Activated CD8-positive, alpha-beta T cell treated with anti-CD3 and anti-CD28 coated beads for 36 hours (primary cell): ENCODE results near the gene KDSR. TPM values are rescaled to one million over a fixed set of nuclear protein-coding genes. Genes with fewer than 3 reads are reported as not detected.
A peak's percentile ranks its signal among the peaks of the same experiment; 100 is the strongest.

Source experiments
- ATAC-seq: fragments of 200-7000 bp; cut with Tn5 transposase; one replicate; pipeline ENCODE4 v1.10.0; 2021; ENCODE audit warnings: mild to moderate bottlenecking, moderate library complexity
- CTCF ChIA-PET: fragments of 350-600 bp; sonication (Branson Sonifier 250); formaldehyde crosslinking; loops from one replicate; lab custom pipeline; 2021; ENCODE audit warnings: antibody characterized with exemption; lab: Charles Lee
- POLR2A ChIA-PET: fragments of 350-600 bp; sonication (Branson Sonifier 250); formaldehyde crosslinking; loops from one replicate; lab custom pipeline; 2021; ENCODE audit warnings: antibody characterized with exemption; lab: Charles Lee
- DNase-seq: peaks from one replicate; pipeline ENCODE4 v3.0.0-alpha.2; 2020
- H3K27ac Mint-ChIP-seq: one replicate; pipeline ENCODE4 v1.8.0; 2021; ENCODE audit warnings: mild to moderate bottlenecking, mixed read lengths
- H3K27me3 Mint-ChIP-seq: one replicate; pipeline ENCODE4 v1.8.0; 2021; ENCODE audit warnings: mixed read lengths
- H3K36me3 Mint-ChIP-seq: one replicate; pipeline ENCODE4 v1.8.0; 2021; ENCODE audit warnings: low read depth, mixed read lengths
- H3K4me1 Mint-ChIP-seq: one replicate; pipeline ENCODE4 v1.8.0; 2021; ENCODE audit warnings: low read depth, mixed read lengths
- H3K4me3 Mint-ChIP-seq: one replicate; pipeline ENCODE4 v1.8.0; 2021; ENCODE audit warnings: mild to moderate bottlenecking, moderate library complexity, mixed read lengths
- H3K9me3 Mint-ChIP-seq: one replicate; pipeline ENCODE4 v1.8.0; 2021; ENCODE audit warnings: mixed read lengths
- CTCF ChIP-seq: fragments of 200-600 bp; IDR thresholded peaks from one replicate; pipeline ENCODE4 v1.8.0; 2022; ENCODE audit warnings: antibody characterized with exemption, mild to moderate bottlenecking
- intact Hi-C: fragments of 100-400 bp; cut with micrococcal nuclease; formaldehyde crosslinking; loops from one replicate; pipeline ENCODE4 v1.10.0; 2022
- total RNA-seq, 2 experiments: library from RNA; stranded (reverse); gene quantifications; one replicate each; pipeline ENCODE4 v1.2.3, GENCODE V29; 2021

The KDSR gene
- total RNA-seq, 2 experiments from 2014 or later: 53.4 TPM

- ChIA-PET CTCF (interaction anchor here (0.7 to 3.8 kb wide), 33 partner anchors 9 to 300 kb away, joined by 3 to 71 read pairs (median 7); no protein-coding TSS in a partner anchor), POLR2A (interaction anchor here (0.9 to 4.0 kb wide), 15 partner anchors 15 to 296 kb away, joined by 3 to 68 read pairs (median 12); no protein-coding TSS in a partner anchor)
- ATAC-seq: no peak
- intact Hi-C loops: loop anchor here (2.0 to 5.0 kb wide), 3 partner anchors 16 to 186 kb away; no protein-coding TSS in a partner anchor
- H3K36me3 Mint-ChIP-seq: peaks cover 71% of the 10 kb centered on the region
- no peaks in the 10 kb centered on the region for H3K9me3 Mint-ChIP-seq
- H3K27ac Mint-ChIP-seq: peak overlapping the region; percentile 95
- peaks cover 42% of the 10 kb centered on the region for H3K4me1 Mint-ChIP-seq
- H3K4me3 Mint-ChIP-seq: peak overlapping the region; percentile 88
- no peak for TF ChIP-seq CTCF
- H3K27me3 Mint-ChIP-seq: no peaks in the 10 kb centered on the region
- DNase-seq: no peak
Observed at GRCh38 chr18:63316612-63317555, 50.1 kb downstream of the KDSR start.

GRCh38 chr18:63315876-63316275, 51.1 kb downstream of the KDSR start:
- Mint-ChIP-seq H3K36me3 (peaks cover 79% of the 10 kb centered on the region), H3K4me3 (peak overlapping the region; percentile 88), H3K27me3 (no peaks in the 10 kb centered on the region), H3K9me3 (no peaks in the 10 kb centered on the region), H3K4me1 (peaks cover 46% of the 10 kb centered on the region), H3K27ac (peak overlapping the region; percentile 95)
- ATAC-seq (no peak), DNase-seq (no peak)
- no peak for TF ChIP-seq CTCF
- POLR2A ChIA-PET: interaction anchor here (1.0 to 1.9 kb wide), 5 partner anchors 9 to 184 kb away, joined by 3 to 6 read pairs (median 3); no protein-coding TSS in a partner anchor
- intact Hi-C loops: loop anchor here (2.0 to 5.0 kb wide), 4 partner anchors 15 to 185 kb away; no protein-coding TSS in a partner anchor
- CTCF ChIA-PET: interaction anchor here (0.5 to 1.9 kb wide), 3 partner anchors 10 to 154 kb away, joined by 3 to 5 read pairs (median 4); no protein-coding TSS in a partner anchor

- H3K36me3 Mint-ChIP-seq: peaks cover 84% of the 10 kb centered on the region
- H3K27ac Mint-ChIP-seq: peak overlapping the region; percentile 82
- H3K4me3 Mint-ChIP-seq: peak overlapping the region; percentile 88
- TF ChIP-seq CTCF: no peak
- H3K4me1 Mint-ChIP-seq: peaks cover 49% of the 10 kb centered on the region
- ChIA-PET POLR2A (interaction anchor here (0.7 to 1.9 kb wide), 12 partner anchors 9 to 212 kb away, joined by 3 to 6 read pairs (median 3); no protein-coding TSS in a partner anchor), CTCF (interaction anchor here (0.5 to 3.3 kb wide), 13 partner anchors 9 to 300 kb away, joined by 3 to 12 read pairs (median 4); no protein-coding TSS in a partner anchor)
- DNase-seq (peak; percentile 48), ATAC-seq (peak; percentile 15)
- intact Hi-C loops: loop anchor here (2.0 to 5.0 kb wide), 2 partner anchors 108 to 154 kb away; no protein-coding TSS in a partner anchor
- no peaks in the 10 kb centered on the region for H3K9me3 Mint-ChIP-seq
- H3K27me3 Mint-ChIP-seq: no peaks in the 10 kb centered on the region
Observed at GRCh38 chr18:63315131-63315662, 51.8 kb downstream of the KDSR start.

- POLR2A ChIA-PET: interaction anchor here (0.7 to 1.9 kb wide), 10 partner anchors 9 to 211 kb away, joined by 3 to 6 read pairs (median 3); no protein-coding TSS in a partner anchor
Observed at GRCh38 chr18:63314062-63314790, 52.8 kb downstream of the KDSR start.

More at GRCh38 chr18:63314062-63314790, 52.8 kb downstream of the KDSR start:
- Mint-ChIP-seq H3K36me3 (peaks cover 87% of the 10 kb centered on the region), H3K27me3 (no peaks in the 10 kb centered on the region), H3K9me3 (no peaks in the 10 kb centered on the region), H3K4me1 (peaks cover 57% of the 10 kb centered on the region), H3K27ac (peak overlapping the region; percentile 82), H3K4me3 (peak overlapping the region; percentile 88)
- intact Hi-C loops: loop anchor here (2.0 kb wide), 1 partner anchor 153 kb away; no protein-coding TSS in a partner anchor
- CTCF ChIA-PET: interaction anchor here (0.8 to 3.3 kb wide), 15 partner anchors 9 to 299 kb away, joined by 3 to 12 read pairs (median 4); no protein-coding TSS in a partner anchor
- no peak for ATAC-seq
- DNase-seq: no peak
- TF ChIP-seq CTCF: no peak
